WTC11 (cell line): ENCODE measurements around the gene LTBP4. TPM values are rescaled to one million over a fixed set of nuclear protein-coding genes. Genes with fewer than 3 reads are reported as not detected.
A peak's percentile ranks its signal among the peaks of the same experiment; 100 is the strongest.

Experiments used
- ATAC-seq: fragments of 200-7000 bp; cut with Tn5 transposase; 2 replicates; pipeline ENCODE4 v1.10.0; 2021; ENCODE audit warnings: mild to moderate bottlenecking, moderate library complexity
- CTCF ChIA-PET: fragments of 300-600 bp; sonication (Branson Sonifier 250); formaldehyde crosslinking; loops from one replicate; lab custom pipeline; 2021; ENCODE audit warnings: antibody characterized with exemption; lab: Charles Lee
- POLR2A ChIA-PET: fragments of 350-600 bp; sonication (Branson Sonifier 250); formaldehyde crosslinking; loops from one replicate; lab custom pipeline; 2021; ENCODE audit warnings: antibody characterized with exemption; lab: Charles Lee
- DNase-seq: peaks from one replicate; pipeline ENCODE4 v3.0.0; 2021; ENCODE audit warnings: low spot score
- H3K27ac Mint-ChIP-seq: 2 replicates; pipeline ENCODE4 v1.8.0; 2021; ENCODE audit warnings: mixed read lengths
- H3K27me3 Mint-ChIP-seq: 2 replicates; pipeline ENCODE4 v1.8.0; 2021; ENCODE audit warnings: low read depth, mild to moderate bottlenecking, moderate library complexity, mixed read lengths
- H3K36me3 Mint-ChIP-seq: 2 replicates; pipeline ENCODE4 v1.8.0; 2021; ENCODE audit warnings: mixed read lengths
- H3K4me1 Mint-ChIP-seq: 2 replicates; pipeline ENCODE4 v1.8.0; 2022; ENCODE audit warnings: mixed read lengths
- H3K4me3 Mint-ChIP-seq: 2 replicates; pipeline ENCODE4 v1.8.0; 2021; ENCODE audit warnings: mild to moderate bottlenecking, moderate library complexity, mixed read lengths
- H3K9me3 Mint-ChIP-seq: 2 replicates; pipeline ENCODE4 v1.8.0; 2021; ENCODE audit warnings: mixed read lengths
- CREB1 ChIP-seq: sonication (generic); formaldehyde crosslinking; IDR thresholded peaks from 2 replicates; pipeline ENCODE4 v1.8.0; 2023; ENCODE audit warnings: mild to moderate bottlenecking, missing genetic modification reagents
- E2F1 ChIP-seq: sonication (generic); formaldehyde crosslinking; IDR thresholded peaks from 2 replicates; pipeline ENCODE4 v1.8.0; 2022; ENCODE audit warnings: mild to moderate bottlenecking, missing genetic modification reagents
- GTF2I ChIP-seq: fragments of 250-450 bp; sonication (Bioruptor Pico); conservative IDR thresholded peaks from 2 replicates; pipeline ENCODE4 v1.4.0; 2021; ENCODE audit warnings: mild to moderate bottlenecking
- KAT7 ChIP-seq: sonication (generic); formaldehyde crosslinking; IDR thresholded peaks from 2 replicates; pipeline ENCODE4 v1.8.1; 2023; ENCODE audit warnings: missing genetic modification reagents, mild to moderate bottlenecking, borderline replicate concordance
- MAX ChIP-seq: sonication (generic); formaldehyde crosslinking; IDR thresholded peaks from 2 replicates; pipeline ENCODE4 v1.8.0; 2022; ENCODE audit warnings: mild to moderate bottlenecking, missing genetic modification reagents
- MYBL2 ChIP-seq: sonication (generic); formaldehyde crosslinking; IDR thresholded peaks from 2 replicates; pipeline ENCODE4 v1.8.1; 2023; ENCODE audit warnings: mild to moderate bottlenecking, moderate library complexity, missing genetic modification reagents
- RORB ChIP-seq: fragments of 250-450 bp; sonication (Bioruptor Pico); IDR thresholded peaks from 2 replicates; pipeline ENCODE4 v1.9.0; 2021; ENCODE audit warnings: mild to moderate bottlenecking
- SOX15 ChIP-seq: fragments of 250-450 bp; sonication (Bioruptor Pico); IDR thresholded peaks from 2 replicates; pipeline ENCODE4 v1.9.0; 2021; ENCODE audit warnings: mild to moderate bottlenecking
- TEAD1 ChIP-seq: sonication (generic); formaldehyde crosslinking; IDR thresholded peaks from 2 replicates; pipeline ENCODE4 v1.8.0; 2022; ENCODE audit warnings: mild to moderate bottlenecking, missing genetic modification reagents
- TEAD4 ChIP-seq: sonication (generic); formaldehyde crosslinking; IDR thresholded peaks from 2 replicates; pipeline ENCODE4 v1.8.0; 2022; ENCODE audit warnings: mild to moderate bottlenecking, missing genetic modification reagents
- TP53 ChIP-seq: sonication (generic); formaldehyde crosslinking; IDR thresholded peaks from 2 replicates; pipeline ENCODE4 v1.8.1; 2023; ENCODE audit warnings: mild to moderate bottlenecking, missing genetic modification reagents
- ZBTB21 ChIP-seq: sonication (generic); formaldehyde crosslinking; IDR thresholded peaks from 2 replicates; pipeline ENCODE4 v1.8.1; 2023; ENCODE audit warnings: mild to moderate bottlenecking, missing genetic modification reagents, borderline replicate concordance
- ZNF232 ChIP-seq: sonication (generic); formaldehyde crosslinking; IDR thresholded peaks from 2 replicates; pipeline ENCODE4 v1.8.0; 2022; ENCODE audit warnings: mild to moderate bottlenecking, missing genetic modification reagents
- ZNF263 ChIP-seq: sonication (generic); formaldehyde crosslinking; IDR thresholded peaks from 2 replicates; pipeline ENCODE4 v1.8.1; 2022; ENCODE audit warnings: low read depth, mild to moderate bottlenecking, moderate library complexity, missing genetic modification reagents
- ZNF423 ChIP-seq: fragments of 250-450 bp; sonication (Bioruptor Pico); IDR thresholded peaks from 2 replicates; pipeline ENCODE4 v2.1.2; 2022; ENCODE audit warnings: mild to moderate bottlenecking, moderate library complexity
- total RNA-seq: library from RNA; stranded (reverse); gene quantifications from 3 replicates; pipeline ENCODE4 v1.2.3, GENCODE V29; 2021
- TF ChIP-seq, protein P1 (sequence below): sonication (generic); formaldehyde crosslinking; IDR thresholded peaks from 2 replicates; pipeline ENCODE4 v1.8.1; 2022; ENCODE audit warnings: low read depth, missing genetic modification reagents, borderline replicate concordance
- TF ChIP-seq, protein P2 (sequence below): sonication (generic); formaldehyde crosslinking; IDR thresholded peaks from 2 replicates; pipeline ENCODE4 v1.8.0; 2022; ENCODE audit warnings: missing genetic modification reagents
- TF ChIP-seq, protein P3 (sequence below): sonication (generic); formaldehyde crosslinking; IDR thresholded peaks from 2 replicates; pipeline ENCODE4 v1.8.0; 2023; ENCODE audit warnings: missing genetic modification reagents
- TF ChIP-seq, protein P4 (sequence below): sonication (generic); formaldehyde crosslinking; IDR thresholded peaks from 2 replicates; pipeline ENCODE4 v1.8.1; 2022; ENCODE audit warnings: missing genetic modification reagents, borderline replicate concordance
- TF ChIP-seq, protein P5 (sequence below): sonication (generic); formaldehyde crosslinking; IDR thresholded peaks from 2 replicates; pipeline ENCODE4 v1.8.0; 2023; ENCODE audit warnings: missing genetic modification reagents, mild to moderate bottlenecking, borderline replicate concordance
- TF ChIP-seq, protein P6 (sequence below): sonication (generic); formaldehyde crosslinking; IDR thresholded peaks from 2 replicates; pipeline ENCODE4 v1.8.1; 2023; ENCODE audit warnings: mild to moderate bottlenecking, missing genetic modification reagents

LTBP4 gene
- total RNA-seq, 1 experiment from 2014 or later, result 125 TPM

DNA sequence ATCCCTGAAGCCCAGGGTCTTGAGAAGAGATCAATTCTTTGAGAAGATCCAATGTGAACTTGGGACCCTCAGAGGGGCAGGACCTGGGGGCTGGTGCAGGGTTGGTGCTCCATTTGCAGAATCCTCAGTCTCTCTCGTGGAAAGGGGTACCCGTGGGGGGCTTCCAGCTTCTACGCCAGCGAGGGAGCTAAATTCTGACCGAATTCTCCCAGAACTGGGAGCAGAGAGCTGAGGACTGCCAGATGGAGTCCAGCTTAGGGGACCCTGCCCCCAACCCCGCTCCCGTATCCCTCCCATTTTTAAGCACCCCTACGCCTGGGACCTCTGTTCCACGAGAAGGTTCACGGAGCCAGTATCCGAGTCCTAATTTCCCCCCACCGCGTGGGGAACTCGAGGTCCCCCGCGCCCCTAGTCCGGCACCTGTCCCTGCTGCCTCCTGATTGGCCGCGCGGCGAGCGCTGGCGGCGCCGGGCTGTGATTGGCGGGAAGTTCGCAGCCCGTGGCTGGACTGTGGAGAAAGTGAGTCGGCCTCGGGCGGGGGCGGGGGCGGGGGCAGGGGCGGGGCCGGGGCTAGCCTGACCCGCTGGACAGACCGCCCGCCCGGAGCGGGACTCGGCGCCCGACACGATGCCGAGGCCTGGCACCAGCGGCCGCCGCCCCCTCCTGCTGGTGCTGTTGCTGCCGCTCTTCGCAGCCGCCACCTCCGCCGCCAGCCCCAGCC, 4.4 kb upstream of the LTBP4 start:
- CTCF ChIA-PET, result interaction anchor here (0.6 to 2.6 kb wide), 6 partner anchors 26 to 1506 kb away, joined by 3 to 8 read pairs (median 5); no protein-coding TSS in a partner anchor
- Mint-ChIP-seq H3K4me3 (peak overlapping the region; percentile 71), H3K27me3 (peaks cover 73% of the 10 kb centered on the region), H3K9me3 (0 out of 2 replicates have a peak, but pooled peaks cover 3% of the 10 kb centered on the region), H3K4me1 (peaks cover 33% of the 10 kb centered on the region), H3K36me3 (no peaks in the 10 kb centered on the region), H3K27ac (no peak overlapping the region)
- POLR2A ChIA-PET, result no interaction called here
- peak; percentile 78 for DNase-seq
- ATAC-seq, result peak; percentile 14
- TF ChIP-seq TEAD4 (CRISPR knock-in tag), result no peak
- TF ChIP-seq KAT7, result no peak
- TF ChIP-seq ZBTB21 (CRISPR knock-in tag), result peak; percentile 72; the same call in 1 of the 2 replicates
- peak; percentile 79 for TF ChIP-seq MAX
- TF ChIP-seq ZNF232 (CRISPR knock-in tag), result peak; percentile 71; the same call in 1 of the 2 replicates
- TF ChIP-seq TP53 (CRISPR knock-in tag), result peak; percentile 81; the same call in 1 of the 2 replicates
- no peak for TF ChIP-seq E2F1
- TF ChIP-seq, protein P1, sequence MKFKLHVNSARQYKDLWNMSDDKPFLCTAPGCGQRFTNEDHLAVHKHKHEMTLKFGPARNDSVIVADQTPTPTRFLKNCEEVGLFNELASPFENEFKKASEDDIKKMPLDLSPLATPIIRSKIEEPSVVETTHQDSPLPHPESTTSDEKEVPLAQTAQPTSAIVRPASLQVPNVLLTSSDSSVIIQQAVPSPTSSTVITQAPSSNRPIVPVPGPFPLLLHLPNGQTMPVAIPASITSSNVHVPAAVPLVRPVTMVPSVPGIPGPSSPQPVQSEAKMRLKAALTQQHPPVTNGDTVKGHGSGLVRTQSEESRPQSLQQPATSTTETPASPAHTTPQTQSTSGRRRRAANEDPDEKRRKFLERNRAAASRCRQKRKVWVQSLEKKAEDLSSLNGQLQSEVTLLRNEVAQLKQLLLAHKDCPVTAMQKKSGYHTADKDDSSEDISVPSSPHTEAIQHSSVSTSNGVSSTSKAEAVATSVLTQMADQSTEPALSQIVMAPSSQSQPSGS (CRISPR knock-in tag), result no peak
- TF ChIP-seq, protein P2, sequence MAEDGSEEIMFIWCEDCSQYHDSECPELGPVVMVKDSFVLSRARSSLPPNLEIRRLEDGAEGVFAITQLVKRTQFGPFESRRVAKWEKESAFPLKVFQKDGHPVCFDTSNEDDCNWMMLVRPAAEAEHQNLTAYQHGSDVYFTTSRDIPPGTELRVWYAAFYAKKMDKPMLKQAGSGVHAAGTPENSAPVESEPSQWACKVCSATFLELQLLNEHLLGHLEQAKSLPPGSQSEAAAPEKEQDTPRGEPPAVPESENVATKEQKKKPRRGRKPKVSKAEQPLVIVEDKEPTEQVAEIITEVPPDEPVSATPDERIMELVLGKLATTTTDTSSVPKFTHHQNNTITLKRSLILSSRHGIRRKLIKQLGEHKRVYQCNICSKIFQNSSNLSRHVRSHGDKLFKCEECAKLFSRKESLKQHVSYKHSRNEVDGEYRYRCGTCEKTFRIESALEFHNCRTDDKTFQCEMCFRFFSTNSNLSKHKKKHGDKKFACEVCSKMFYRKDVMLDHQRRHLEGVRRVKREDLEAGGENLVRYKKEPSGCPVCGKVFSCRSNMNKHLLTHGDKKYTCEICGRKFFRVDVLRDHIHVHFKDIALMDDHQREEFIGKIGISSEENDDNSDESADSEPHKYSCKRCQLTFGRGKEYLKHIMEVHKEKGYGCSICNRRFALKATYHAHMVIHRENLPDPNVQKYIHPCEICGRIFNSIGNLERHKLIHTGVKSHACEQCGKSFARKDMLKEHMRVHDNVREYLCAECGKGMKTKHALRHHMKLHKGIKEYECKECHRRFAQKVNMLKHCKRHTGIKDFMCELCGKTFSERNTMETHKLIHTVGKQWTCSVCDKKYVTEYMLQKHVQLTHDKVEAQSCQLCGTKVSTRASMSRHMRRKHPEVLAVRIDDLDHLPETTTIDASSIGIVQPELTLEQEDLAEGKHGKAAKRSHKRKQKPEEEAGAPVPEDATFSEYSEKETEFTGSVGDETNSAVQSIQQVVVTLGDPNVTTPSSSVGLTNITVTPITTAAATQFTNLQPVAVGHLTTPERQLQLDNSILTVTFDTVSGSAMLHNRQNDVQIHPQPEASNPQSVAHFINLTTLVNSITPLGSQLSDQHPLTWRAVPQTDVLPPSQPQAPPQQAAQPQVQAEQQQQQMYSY (CRISPR knock-in tag), result no peak
- TF ChIP-seq, protein P3, sequence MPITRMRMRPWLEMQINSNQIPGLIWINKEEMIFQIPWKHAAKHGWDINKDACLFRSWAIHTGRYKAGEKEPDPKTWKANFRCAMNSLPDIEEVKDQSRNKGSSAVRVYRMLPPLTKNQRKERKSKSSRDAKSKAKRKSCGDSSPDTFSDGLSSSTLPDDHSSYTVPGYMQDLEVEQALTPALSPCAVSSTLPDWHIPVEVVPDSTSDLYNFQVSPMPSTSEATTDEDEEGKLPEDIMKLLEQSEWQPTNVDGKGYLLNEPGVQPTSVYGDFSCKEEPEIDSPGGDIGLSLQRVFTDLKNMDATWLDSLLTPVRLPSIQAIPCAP (CRISPR knock-in tag), result 0 out of 2 replicates have a peak, but pooled peaks have one; percentile 57
- TF ChIP-seq MYBL2, result 0 out of 2 replicates have a peak, but pooled peaks have one; percentile 57
- TF ChIP-seq TEAD1, result peak; percentile 69; the same call in 1 of the 2 replicates
- TF ChIP-seq ZNF263 (CRISPR knock-in tag), result 0 out of 2 replicates have a peak, but pooled peaks have one; percentile 48
- TF ChIP-seq, protein P4, sequence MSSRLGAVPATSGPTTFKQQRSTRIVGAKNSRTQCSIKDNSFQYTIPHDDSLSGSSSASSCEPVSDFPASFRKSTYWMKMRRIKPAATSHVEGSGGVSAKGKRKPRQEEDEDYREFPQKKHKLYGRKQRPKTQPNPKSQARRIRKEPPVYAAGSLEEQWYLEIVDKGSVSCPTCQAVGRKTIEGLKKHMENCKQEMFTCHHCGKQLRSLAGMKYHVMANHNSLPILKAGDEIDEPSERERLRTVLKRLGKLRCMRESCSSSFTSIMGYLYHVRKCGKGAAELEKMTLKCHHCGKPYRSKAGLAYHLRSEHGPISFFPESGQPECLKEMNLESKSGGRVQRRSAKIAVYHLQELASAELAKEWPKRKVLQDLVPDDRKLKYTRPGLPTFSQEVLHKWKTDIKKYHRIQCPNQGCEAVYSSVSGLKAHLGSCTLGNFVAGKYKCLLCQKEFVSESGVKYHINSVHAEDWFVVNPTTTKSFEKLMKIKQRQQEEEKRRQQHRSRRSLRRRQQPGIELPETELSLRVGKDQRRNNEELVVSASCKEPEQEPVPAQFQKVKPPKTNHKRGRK (CRISPR knock-in tag), result no peak
- no peak for TF ChIP-seq ZNF423 (CRISPR knock-in tag)
- TF ChIP-seq CREB1, result peak; percentile 32; the same call in 1 of the 2 replicates
- TF ChIP-seq, protein P5, sequence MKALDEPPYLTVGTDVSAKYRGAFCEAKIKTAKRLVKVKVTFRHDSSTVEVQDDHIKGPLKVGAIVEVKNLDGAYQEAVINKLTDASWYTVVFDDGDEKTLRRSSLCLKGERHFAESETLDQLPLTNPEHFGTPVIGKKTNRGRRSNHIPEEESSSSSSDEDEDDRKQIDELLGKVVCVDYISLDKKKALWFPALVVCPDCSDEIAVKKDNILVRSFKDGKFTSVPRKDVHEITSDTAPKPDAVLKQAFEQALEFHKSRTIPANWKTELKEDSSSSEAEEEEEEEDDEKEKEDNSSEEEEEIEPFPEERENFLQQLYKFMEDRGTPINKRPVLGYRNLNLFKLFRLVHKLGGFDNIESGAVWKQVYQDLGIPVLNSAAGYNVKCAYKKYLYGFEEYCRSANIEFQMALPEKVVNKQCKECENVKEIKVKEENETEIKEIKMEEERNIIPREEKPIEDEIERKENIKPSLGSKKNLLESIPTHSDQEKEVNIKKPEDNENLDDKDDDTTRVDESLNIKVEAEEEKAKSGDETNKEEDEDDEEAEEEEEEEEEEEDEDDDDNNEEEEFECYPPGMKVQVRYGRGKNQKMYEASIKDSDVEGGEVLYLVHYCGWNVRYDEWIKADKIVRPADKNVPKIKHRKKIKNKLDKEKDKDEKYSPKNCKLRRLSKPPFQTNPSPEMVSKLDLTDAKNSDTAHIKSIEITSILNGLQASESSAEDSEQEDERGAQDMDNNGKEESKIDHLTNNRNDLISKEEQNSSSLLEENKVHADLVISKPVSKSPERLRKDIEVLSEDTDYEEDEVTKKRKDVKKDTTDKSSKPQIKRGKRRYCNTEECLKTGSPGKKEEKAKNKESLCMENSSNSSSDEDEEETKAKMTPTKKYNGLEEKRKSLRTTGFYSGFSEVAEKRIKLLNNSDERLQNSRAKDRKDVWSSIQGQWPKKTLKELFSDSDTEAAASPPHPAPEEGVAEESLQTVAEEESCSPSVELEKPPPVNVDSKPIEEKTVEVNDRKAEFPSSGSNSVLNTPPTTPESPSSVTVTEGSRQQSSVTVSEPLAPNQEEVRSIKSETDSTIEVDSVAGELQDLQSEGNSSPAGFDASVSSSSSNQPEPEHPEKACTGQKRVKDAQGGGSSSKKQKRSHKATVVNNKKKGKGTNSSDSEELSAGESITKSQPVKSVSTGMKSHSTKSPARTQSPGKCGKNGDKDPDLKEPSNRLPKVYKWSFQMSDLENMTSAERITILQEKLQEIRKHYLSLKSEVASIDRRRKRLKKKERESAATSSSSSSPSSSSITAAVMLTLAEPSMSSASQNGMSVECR (CRISPR knock-in tag), result no peak
- TF ChIP-seq RORB (CRISPR knock-in tag), result no peak
- TF ChIP-seq, protein P6, sequence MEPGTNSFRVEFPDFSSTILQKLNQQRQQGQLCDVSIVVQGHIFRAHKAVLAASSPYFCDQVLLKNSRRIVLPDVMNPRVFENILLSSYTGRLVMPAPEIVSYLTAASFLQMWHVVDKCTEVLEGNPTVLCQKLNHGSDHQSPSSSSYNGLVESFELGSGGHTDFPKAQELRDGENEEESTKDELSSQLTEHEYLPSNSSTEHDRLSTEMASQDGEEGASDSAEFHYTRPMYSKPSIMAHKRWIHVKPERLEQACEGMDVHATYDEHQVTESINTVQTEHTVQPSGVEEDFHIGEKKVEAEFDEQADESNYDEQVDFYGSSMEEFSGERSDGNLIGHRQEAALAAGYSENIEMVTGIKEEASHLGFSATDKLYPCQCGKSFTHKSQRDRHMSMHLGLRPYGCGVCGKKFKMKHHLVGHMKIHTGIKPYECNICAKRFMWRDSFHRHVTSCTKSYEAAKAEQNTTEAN, result peak; percentile 51; the same call in 1 of the 2 replicates
- TF ChIP-seq GTF2I (CRISPR knock-in tag), result no peak
- TF ChIP-seq SOX15 (CRISPR knock-in tag), result no peak
